SHP77 treated with DMSO at 0.1 percent for 48 hours (cell line): ENCODE measurements around the gene HES7.
"Not testable (repeated sequence)": the region's sequence is repeated elsewhere in the genome, so short reads cannot be mapped to it uniquely, and the experiment has no call there.

ENCODE experiments used
- DNase-seq: peaks from one replicate; lab custom pipeline; 2025; lab: John Stamatoyannopoulos, UW

The HES7 gene

GRCh38 chr17:8123695-8124349 is at the start of gene HES7:
TSS of gene HES7 (minus strand) at chr17:8124106. CDS start at chr17:8124084, 22 bp downstream.
- peak; percentile 36 for DNase-seq

DNA sequence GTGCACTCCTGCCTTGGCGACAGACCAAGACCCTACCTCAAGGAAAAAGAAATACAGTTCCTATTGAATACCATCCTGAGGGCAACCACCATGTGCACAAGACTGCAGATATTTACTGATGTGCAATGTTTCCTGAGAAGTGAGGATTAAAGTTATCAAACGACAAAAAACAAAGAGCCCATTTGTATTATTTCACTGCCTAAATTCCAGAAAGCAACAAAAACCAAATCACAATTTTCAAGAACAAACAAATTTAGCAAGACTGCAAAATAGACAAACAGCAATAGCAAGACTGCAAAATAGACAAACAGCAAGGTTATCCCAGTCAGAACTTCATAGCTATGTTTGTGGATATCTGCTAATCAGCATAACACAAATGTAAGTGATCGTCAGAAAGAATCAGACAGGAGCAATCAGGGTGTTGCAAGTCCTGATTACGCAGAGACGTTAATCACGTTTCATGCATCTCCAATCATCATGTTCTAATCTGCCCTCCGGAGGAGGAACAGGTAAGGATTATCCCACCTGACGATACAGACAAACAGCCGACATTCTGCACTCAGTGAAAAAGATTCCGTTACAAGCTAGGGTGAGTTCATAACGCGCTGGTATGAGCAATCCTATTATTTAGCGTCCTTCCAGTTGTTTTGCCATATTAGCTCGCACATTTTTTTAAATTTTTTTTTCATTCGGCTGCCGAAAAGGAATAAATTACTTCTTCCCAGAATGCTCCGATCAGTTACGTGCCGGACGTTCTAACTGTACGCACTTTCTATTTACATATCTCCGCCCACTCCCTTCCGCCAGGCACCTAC is 49.4 kb upstream of the HES7 start:
- peak; percentile 100 for DNase-seq

- not testable (repeated sequence) for DNase-seq
Measured at GRCh38 chr17:8170186-8170585, 46.3 kb upstream of the HES7 start.

DNA sequence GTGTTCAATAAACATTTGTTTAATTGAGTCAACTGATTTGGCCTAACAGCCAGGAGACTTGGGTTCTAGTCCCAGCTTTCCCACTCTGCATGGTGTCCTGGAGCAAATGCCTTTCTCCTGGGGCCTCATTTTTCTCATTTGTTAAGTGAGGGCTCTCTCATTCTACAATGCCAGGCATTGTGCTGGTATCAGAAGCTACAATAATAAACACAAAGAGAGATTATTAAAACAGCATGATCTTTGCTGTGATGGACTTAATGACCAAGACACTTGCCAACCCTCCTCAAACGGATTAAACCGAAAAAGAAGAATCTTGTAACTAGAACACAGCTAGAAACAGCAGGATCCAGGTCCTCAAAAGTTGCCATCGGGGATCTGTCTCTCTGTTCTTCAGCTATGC is 43.6 kb upstream of the HES7 start:
- DNase-seq = no peak

GRCh38 chr17:8166731-8167130 is 42.8 kb upstream of the HES7 start:
- no peak for DNase-seq

DNA sequence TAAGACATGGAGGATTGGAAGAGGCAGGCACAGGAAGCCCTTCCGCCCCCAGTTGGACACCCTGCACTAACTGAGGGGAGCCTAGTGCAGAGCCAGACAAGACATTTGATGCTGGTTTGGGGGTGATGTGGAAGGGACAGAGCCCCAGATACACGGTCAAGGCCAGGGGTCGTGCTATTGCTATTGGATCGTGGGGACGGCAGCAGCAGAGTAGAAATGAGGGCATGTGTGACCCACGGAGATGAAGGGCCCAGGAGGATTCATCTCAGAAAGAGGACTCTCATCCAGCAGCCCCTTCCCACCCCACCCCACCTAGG is 40.9 kb upstream of the HES7 start:
- no peak for DNase-seq

DNA sequence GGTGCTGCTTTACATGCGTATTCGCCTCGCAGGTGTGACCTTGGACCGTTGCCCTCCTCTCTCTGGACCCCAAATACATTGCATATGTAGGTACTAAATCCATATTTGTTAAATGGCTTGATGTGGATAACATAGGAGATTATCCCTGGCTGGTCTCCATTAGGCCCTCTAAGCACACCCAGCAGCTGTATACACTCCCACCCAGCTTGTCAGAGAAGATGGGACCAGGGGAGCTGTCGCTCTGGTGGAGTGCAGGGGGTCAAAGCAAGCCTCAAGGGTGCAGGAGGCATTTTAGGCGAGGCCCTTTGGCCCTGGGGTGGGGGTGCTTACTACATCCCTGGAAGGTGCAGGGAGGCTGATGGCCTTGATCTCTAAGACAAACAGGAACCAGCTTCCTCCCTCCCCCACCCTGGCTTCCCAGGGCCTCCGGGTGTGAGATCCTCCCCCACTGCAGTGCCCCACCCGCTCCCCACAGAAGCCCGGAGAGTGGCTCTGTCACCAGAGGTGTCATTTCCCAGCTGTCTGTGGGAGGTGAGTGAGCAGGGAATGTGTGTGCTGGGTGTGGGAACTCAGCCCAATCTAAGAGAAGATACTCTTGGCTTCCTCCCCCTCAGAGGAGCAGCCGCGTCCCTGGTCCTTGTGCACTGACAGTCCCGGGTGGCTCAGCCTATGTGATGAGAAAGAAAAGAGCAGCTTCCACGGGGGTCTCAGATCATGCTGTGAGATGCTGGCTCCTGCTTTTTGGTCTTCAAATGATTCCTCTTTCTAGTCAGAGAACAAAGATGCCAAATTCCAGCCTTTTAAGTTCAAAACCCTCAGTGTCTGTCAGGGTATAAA is 40.3 kb upstream of the HES7 start:
- DNase-seq = peak; percentile 37

- peak; percentile 6 for DNase-seq
Measured at GRCh38 chr17:8162997-8163977, 39.4 kb upstream of the HES7 start.

- DNase-seq = peak; percentile 31
Measured at GRCh38 chr17:8162233-8162996, 38.5 kb upstream of the HES7 start, which contains the start of gene VAMP2. TSS of gene VAMP2 (minus strand) at chr17:8162948. CDS start at chr17:8162879, 69 bp downstream.

DNA sequence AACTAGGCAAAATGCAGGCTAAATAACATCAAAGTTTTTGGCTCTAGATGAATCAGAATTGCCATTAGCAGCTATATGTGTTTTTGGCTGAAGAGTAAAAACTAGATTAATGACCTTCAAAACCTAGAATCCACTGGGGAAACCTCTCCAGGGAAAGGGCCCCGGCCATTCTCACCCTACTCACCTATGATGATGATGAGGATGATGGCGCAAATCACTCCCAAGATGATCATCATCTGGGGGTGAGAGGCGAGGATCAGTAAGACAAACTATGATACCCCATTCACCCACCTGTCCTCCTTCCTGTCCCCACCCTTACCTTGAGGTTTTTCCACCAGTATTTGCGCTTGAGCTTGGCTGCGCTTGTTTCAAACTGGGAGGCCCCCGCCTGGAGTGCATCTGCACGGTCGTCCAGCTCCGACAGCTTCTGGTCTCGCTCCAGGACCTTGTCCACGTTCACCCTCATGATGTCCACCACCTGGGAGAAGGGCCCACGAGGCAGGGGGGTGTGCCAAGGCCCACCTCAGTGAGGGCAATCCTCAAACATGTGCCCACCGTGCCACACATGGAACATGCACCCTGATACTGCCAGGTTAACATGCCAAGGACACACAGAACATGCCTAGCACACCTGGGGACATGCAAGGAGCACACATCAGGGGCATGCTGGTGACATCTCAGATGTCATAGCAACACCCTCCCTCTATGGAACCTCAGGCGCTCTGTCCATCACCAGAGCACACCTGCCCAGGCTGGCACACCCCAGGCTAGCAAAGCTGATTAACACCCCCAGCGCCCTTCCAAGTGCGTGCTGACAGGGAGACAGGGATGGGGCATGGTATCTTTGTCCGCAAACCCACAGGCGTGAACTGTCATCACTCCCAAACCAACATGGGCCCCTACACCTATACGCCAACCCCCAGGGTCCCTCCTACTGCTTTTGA is 37.7 kb upstream of the HES7 start:
- no peak for DNase-seq

GRCh38 chr17:8160741-8161221 is 36.9 kb upstream of the HES7 start:
- no peak for DNase-seq

DNA sequence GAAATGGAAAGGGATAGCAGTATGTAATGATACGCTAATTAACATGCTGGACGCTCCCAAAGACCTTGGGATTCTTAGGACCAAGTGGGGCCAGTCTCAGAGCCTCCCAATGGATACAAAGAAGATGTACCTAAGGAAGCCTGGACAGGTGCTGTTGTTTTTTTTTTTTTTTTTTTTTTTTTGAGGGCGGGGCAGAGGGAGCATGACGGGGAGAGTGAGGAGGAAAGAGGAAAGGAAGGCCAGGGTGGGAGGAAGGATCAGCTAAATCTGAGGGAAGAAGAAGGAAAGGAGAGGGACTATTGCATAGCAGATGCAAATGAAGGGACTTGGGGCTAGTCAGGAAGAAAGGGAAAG is 36.3 kb upstream of the HES7 start:
- no peak for DNase-seq

DNA sequence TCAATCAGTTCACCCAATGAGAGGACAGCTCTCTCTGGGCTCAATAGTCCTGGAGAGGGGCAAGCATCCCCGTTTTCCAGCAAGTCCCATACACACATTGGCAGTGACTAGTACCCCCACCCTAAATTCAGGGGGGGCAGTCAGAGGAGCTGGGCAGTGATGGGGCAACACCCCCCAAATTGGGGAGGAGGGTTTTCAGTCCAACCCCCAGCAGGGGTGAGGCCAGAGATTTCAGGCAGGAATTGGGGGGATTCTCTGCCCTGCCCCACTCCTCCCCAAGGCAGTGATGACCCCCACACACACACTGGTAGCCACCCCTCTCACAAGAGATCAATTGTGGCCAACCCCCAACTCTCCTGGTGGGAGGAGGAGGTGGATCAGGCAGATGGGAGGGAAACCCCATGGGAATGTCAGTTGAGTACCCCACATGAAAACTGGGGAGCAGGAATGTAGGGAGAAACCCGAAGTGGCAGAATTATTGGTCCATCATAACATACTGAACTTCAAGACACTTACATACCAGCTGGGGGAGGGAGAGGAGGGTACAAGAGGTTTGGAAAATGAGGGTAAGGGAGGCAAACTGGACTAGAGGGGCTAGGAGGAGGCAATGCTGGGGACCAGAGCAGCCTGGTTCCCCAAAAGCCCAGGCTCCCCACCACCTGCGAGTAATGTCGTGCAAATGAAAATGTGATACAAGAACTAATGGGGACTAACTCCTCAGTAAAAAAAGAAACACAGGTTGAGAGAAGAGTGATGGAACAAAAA is 35.7 kb upstream of the HES7 start:
- DNase-seq = no peak

- DNase-seq = no peak
Measured at GRCh38 chr17:8159032-8159400, 35.1 kb upstream of the HES7 start.

DNA sequence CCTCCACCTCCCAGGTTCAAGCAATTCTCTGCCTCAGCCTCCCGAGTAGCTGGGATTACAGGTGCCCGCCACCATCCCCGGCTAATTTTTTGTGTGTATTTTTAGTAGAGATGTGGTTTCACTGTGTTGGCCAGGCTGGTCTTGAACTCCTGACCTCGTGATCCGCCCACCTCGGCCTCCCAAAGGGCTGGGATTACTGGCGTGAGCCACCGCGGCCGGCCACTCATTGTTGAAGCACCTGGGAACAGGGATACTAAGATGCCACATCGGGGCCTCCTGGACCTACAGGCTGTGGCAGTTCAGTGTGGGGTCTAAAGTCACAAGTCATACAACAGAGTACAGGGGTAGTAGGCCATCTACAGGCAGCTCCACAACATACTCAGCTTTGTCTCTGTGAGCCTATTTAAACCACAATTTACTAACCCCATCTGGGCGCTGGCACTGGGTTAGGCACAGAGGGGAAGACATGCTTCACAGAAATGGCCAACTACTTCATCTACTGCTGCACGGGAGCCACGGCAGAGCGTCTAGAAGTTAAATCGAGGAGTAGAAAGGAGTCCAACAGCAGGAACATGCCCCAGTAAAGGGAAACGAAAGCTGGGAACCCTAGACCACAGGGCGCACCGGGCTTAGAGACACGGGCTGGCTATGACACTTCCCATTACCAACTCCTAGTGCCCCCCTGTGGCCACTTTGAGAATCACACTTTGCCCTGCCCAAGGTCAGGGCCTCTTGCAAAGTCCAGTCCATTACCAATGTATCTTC is 34.5 kb upstream of the HES7 start:
- peak; percentile 74 for DNase-seq

DNA sequence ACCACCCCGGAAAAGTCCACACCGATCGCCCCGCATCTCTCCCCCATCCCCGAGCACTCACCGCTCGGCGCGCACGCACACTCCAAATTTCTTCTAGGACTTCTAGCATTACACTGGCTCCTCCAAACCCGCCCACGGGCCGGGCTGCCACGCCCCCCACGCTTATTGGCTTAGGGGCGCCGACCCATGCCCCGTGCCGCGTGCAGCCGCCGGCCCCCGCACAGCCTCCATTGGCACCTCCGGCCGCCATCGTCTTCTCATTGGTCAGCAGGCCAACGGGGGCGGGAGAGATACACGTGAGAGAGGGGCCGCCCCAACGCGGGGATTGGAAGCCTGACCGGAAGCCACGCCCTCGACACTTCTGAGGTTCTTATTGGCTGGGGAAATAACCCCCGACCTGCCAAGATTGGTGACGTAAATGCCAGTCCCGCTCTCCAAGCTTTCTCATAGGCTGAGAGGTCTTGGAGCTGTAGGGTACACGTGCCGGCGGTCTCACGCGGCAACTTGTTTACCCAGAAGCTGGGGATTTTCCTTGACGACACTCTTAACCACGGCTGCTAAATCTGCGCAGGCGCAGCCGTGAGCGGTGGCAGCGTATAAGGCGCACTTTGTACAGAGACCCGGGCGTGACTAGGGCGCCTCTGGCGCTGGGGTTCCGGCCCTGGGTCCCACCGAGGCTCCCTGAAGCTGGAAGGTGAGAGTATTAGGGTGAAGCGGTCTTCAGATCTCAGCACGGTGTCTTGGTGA is 32.5 kb upstream of the HES7 start:
- DNase-seq = peak; percentile 100

DNA sequence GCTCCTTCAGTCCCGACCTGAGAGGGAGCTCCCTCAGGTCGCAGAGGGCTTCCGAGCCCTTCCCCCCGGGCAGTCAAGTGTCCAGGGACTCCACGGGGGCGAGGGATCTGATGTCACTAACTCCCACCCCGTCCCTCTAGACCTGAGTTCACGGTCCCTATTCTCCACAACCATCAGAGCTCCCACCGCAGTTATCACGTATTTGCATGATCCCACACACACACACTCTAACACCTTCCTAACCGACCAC is 32.0 kb upstream of the HES7 start:
- DNase-seq = no peak
